NT2/D1 (cell line): ENCODE data around the gene BST2.

Source experiments
- SUZ12 ChIP-seq: IDR thresholded peaks from 2 replicates; pipeline ENCODE4 v1.6.1; 2011; ENCODE audit not compliant: insufficient read length, insufficient read depth; ENCODE audit errors: extremely low read depth
- YY1 ChIP-seq: IDR thresholded peaks from 2 replicates; pipeline ENCODE4 v1.6.1; 2011; ENCODE audit not compliant: insufficient read length, insufficient read depth

DNA sequence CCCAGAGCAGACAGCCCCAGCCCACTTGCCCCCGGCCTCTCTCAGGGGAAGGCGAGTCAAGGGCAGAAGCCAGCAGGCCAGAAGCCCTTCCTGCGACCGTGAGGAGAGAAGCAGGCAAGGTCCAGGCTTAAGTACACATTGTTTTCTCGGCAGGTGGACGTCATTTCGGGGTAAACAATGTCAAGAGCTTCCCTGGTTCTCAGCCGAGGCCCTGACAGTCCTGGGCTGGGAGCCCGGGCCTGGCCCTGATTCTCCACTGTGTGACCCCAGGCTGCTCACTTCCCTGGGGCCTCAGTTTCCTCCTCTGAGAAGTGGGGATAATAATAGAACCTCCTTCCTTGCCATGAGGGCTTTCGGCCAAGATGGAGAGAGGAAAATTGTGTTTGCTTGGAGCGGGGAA is 47.7 kb downstream of the BST2 start:
- TF ChIP-seq YY1 (no peak), SUZ12 (no peak)
